Endothelial cell of umbilical vein (primary cell): ENCODE results near the gene PARVA. TPM values are rescaled to one million over a fixed set of nuclear protein-coding genes. Genes with fewer than 3 reads are reported as not detected.

Experiments used
- BruUV-seq: library from RNA; stranded (reverse); fragments of 400-500 nt; replicated peaks from 2 replicates; lab custom pipeline; 2021; lab: Mats Ljungman, UMichigan
- CTCF ChIA-PET: fragments of 300-600, 350-600 bp; sonication (Branson Sonifier 250); formaldehyde crosslinking; loops from one replicate; lab custom pipeline; 2021; ENCODE audit warnings: antibody characterized with exemption, inconsistent platforms; lab: Charles Lee
- POLR2A ChIA-PET: fragments of 300-600, 350-600 bp; sonication (Branson Sonifier 250); formaldehyde crosslinking; loops from one replicate; lab custom pipeline; 2021; ENCODE audit warnings: antibody characterized with exemption, inconsistent platforms; lab: Charles Lee
- DNase-seq: peaks from one replicate; pipeline ENCODE4 v3.0.0-alpha.2; 2011; ENCODE audit warnings: low read depth, low spot score
- FAIRE-seq: peaks from 2 replicates; lab custom pipeline; 2011; peaks lifted over from hg19 to GRCh38; lab: Jason Lieb, UNC
- H2AFZ ChIP-seq: 2 replicates; pipeline ENCODE4 v1.6.0; 2012; ENCODE audit warnings: low read depth, low read length, control low read depth, inconsistent platforms
- H3K27ac ChIP-seq: 2 replicates; pipeline ENCODE4 v1.5.1; 2011; ENCODE audit warnings: low read depth, mild to moderate bottlenecking, control low read depth, low read length, moderate library complexity; ENCODE audit not compliant: insufficient read depth
- H3K27me3 ChIP-seq, 2 experiments: 2 replicates each; pipeline versions ENCODE4 v1.6.0 to v1.6.1; 2011; ENCODE audit warnings: low read length in 2 of 2, mixed read lengths in 1 of 2; ENCODE audit not compliant: control insufficient read depth in 2 of 2, insufficient read depth in 2 of 2
- H3K36me3 ChIP-seq, 2 experiments: 2 replicates in 1 of 2; 3 replicates in 1 of 2; pipeline ENCODE4 v1.5.1; 2011; ENCODE audit warnings: low read length in 2 of 2, mild to moderate bottlenecking in 1 of 2, moderate library complexity in 1 of 2; ENCODE audit not compliant: control insufficient read depth in 2 of 2, insufficient read depth in 2 of 2; ENCODE audit errors: extremely low read depth in 1 of 2
- H3K4me1 ChIP-seq: 3 replicates; pipeline ENCODE4 v1.5.1; 2011; ENCODE audit warnings: mild to moderate bottlenecking, low read length; ENCODE audit not compliant: control insufficient read depth, insufficient read depth; ENCODE audit errors: extremely low read depth
- H3K4me2 ChIP-seq: 2 replicates; pipeline ENCODE4 v1.6.1; 2011; ENCODE audit warnings: low read length, control low read depth, mixed read lengths; ENCODE audit not compliant: insufficient read depth
- H3K4me3 ChIP-seq, 3 experiments: fragments of 200-600 bp in 1 of 3; sonication (generic), shearing (Covaris generic) in 1 of 3; replicated peaks in 1 of 3; 2 replicates each; pipeline ENCODE4 v1.5.1; 2011 to 2016; ENCODE audit warnings: control low read depth in 3 of 3, low read length in 3 of 3, mild to moderate bottlenecking in 2 of 3, inconsistent platforms in 1 of 3, low read depth in 1 of 3, moderate library complexity in 1 of 3; ENCODE audit not compliant: insufficient read depth in 1 of 3
- H3K79me2 ChIP-seq: 2 replicates; pipeline ENCODE4 v1.6.0; 2012; ENCODE audit warnings: low read length, inconsistent platforms; ENCODE audit not compliant: control insufficient read depth, insufficient read depth
- H3K9ac ChIP-seq: replicated peaks from 2 replicates; pipeline ENCODE3; 2011; ENCODE audit warnings: low read length, control low read depth; ENCODE audit not compliant: insufficient read depth; ENCODE audit errors: extremely low read depth
- H3K9me1 ChIP-seq: replicated peaks from 3 replicates; pipeline ENCODE4 v1.6.0; 2011; ENCODE audit warnings: mild to moderate bottlenecking, low read length; ENCODE audit not compliant: control insufficient read depth, insufficient read depth; ENCODE audit errors: extremely low read depth
- H3K9me3 ChIP-seq: replicated peaks from 2 replicates; pipeline ENCODE4 v1.5.1; 2012; ENCODE audit warnings: low read length, inconsistent platforms; ENCODE audit not compliant: control insufficient read depth, insufficient read depth
- H4K20me1 ChIP-seq: replicated peaks from 2 replicates; pipeline ENCODE3; 2011; ENCODE audit warnings: mild to moderate bottlenecking, low read length; ENCODE audit not compliant: control insufficient read depth, insufficient read depth; ENCODE audit errors: extremely low read depth
- CTCF ChIP-seq, 2 donors: IDR thresholded peaks; 1 replicate in 1 of 2; 2 replicates in 1 of 2; pipeline ENCODE4 v1.5.1; 2011; ENCODE audit warnings: low read length in 2 of 2, mild to moderate bottlenecking in 2 of 2, moderate library complexity in 2 of 2, control low read depth in 1 of 2, inconsistent platforms in 1 of 2, low read depth in 1 of 2; ENCODE audit not compliant: insufficient read depth in 1 of 2; ENCODE audit errors: extremely low read depth in 1 of 2
- EZH2 ChIP-seq: IDR thresholded peaks from 2 replicates; pipeline ENCODE4 v1.6.1; 2012; ENCODE audit warnings: borderline replicate concordance, low read depth, mild to moderate bottlenecking, moderate library complexity, low read length, inconsistent platforms; ENCODE audit not compliant: severe bottlenecking
- FOS ChIP-seq: IDR thresholded peaks from 2 replicates; pipeline ENCODE4 v1.6.1; 2011; ENCODE audit warnings: mild to moderate bottlenecking, low read length, moderate library complexity, borderline replicate concordance; ENCODE audit not compliant: insufficient read depth
- GATA2 ChIP-seq: IDR thresholded peaks from 2 replicates; pipeline ENCODE4 v1.7.0; 2011; ENCODE audit warnings: low read depth, mild to moderate bottlenecking, moderate library complexity, mixed read lengths, low read length; ENCODE audit not compliant: insufficient read length, insufficient read depth
- JUN ChIP-seq: IDR thresholded peaks from 2 replicates; pipeline ENCODE4 v1.6.1; 2011; ENCODE audit warnings: borderline replicate concordance, low read depth; ENCODE audit not compliant: insufficient read length, insufficient read depth
- MAX ChIP-seq: IDR thresholded peaks from 2 replicates; pipeline ENCODE4 v1.6.1; 2011; ENCODE audit not compliant: insufficient read depth, insufficient read length
- MYC ChIP-seq: IDR thresholded peaks from one replicate; pipeline ENCODE4 v1.6.1; 2011; ENCODE audit warnings: mild to moderate bottlenecking, low read depth, low read length
- POLR2A ChIP-seq: IDR thresholded peaks from 2 replicates; pipeline ENCODE4 v1.6.1; 2012; ENCODE audit warnings: low read depth, mild to moderate bottlenecking, control low read depth, low read length
- POLR2AphosphoS5 ChIP-seq: IDR thresholded peaks from 2 replicates; pipeline ENCODE4 v1.6.1; 2012; ENCODE audit warnings: low read depth, mild to moderate bottlenecking, control low read depth, low read length, moderate library complexity; ENCODE audit not compliant: insufficient read depth
- dilution Hi-C: fragments of 300-500 bp; cut with MboI; formaldehyde crosslinking; loops from one replicate; pipeline ENCODE4 v1.15.0; 2019; ENCODE audit warnings: low sequenced_read_pairs; ENCODE audit not compliant: extremely low pct_ligation_motif_present
- intact Hi-C: fragments of 100-400 bp; cut with micrococcal nuclease; formaldehyde crosslinking; loops from one replicate; pipeline ENCODE4 v1.10.0; 2022
- polyA plus RNA-seq, 4 experiments: library from polyadenylated mRNA; depleted of rRNA in 3 of 4; stranded (reverse) in 3 of 4; unstranded in 1 of 4; fragments of >200 nt; gene quantifications; 2 replicates each; pipeline versions ENCODE4 v1.2.1 to v1.2.3, GENCODE V29; 2011 to 2012; ENCODE audit warnings: missing spikeins in 1 of 4
- total RNA-seq: library from RNA; stranded (reverse); gene quantifications from 2 replicates; pipeline ENCODE4 v1.2.3, GENCODE V29; 2021

The PARVA gene
- total and polyA plus RNA-seq, 2 donors (not counting 3 experiments of a cell fraction or from before 2014, with no cell fraction given) = 40.6 to 104 TPM

GRCh38 chr11:12529793-12530192 is 152.4 kb downstream of the PARVA start:
- no peaks in the 10 kb centered on the region for H3K9me1 ChIP-seq
- no peaks in the 10 kb centered on the region for H3K4me1 ChIP-seq
- intact Hi-C loops (no loop called here), dilution Hi-C loops (no loop called here)
- ChIA-PET POLR2A (no interaction called here), CTCF (no interaction called here)
- TF ChIP-seq MAX (no peak), MYC (no peak), GATA2 (no peak), POLR2AphosphoS5 (no peak), FOS (no peak), EZH2 (no peak), CTCF (IDR thresholded peaks at IDR 0.05; ENCODE audit: extremely low read depth in 1 of 2, insufficient read depth in 1 of 2, low read depth in 1 of 2, low read length in 2 of 2) (no peak), POLR2A (no peak), JUN (no peak)
- DNase-seq (no peak), FAIRE-seq (no peak)
- H2AFZ ChIP-seq = no peak overlapping the region
- no peaks in the 10 kb centered on the region for H4K20me1 ChIP-seq
- H3K79me2 ChIP-seq = no peaks in the 10 kb centered on the region
- no peak overlapping the region for H3K4me3 ChIP-seq
- H3K27ac ChIP-seq = no peak overlapping the region
- peaks cover 4 to 11% of the 10 kb centered on the region in 2 experiments for H3K36me3 ChIP-seq
- no peaks in the 10 kb centered on the region for H3K9me3 ChIP-seq
- H3K27me3 ChIP-seq = no peaks in the 10 kb centered on the region
- H3K9ac ChIP-seq = no peak overlapping the region
- no TSS peak for BruUV-seq
- no peak overlapping the region for H3K4me2 ChIP-seq
